A673 (cell line): ENCODE measurements around the gene DCX.

ENCODE experiments used
- EZH2 ChIP-seq: fragments of 200-600 bp; sonication (generic); IDR thresholded peaks from 2 replicates; pipeline ENCODE4 v1.6.1; 2017; ENCODE audit warnings: borderline replicate concordance, low read depth, mild to moderate bottlenecking, mixed read lengths, antibody characterized with exemption, low read length; ENCODE audit not compliant: poor library complexity, severe bottlenecking
- TF ChIP-seq, protein P1 (sequence below): fragments of 300-800, 200-600 bp; sonication (generic); conservative IDR thresholded peaks from 2 replicates; pipeline ENCODE4 v1.5.1; 2017; ENCODE audit warnings: low read depth, mild to moderate bottlenecking, antibody characterized with exemption, low read length, moderate library complexity, mixed read lengths

DNA sequence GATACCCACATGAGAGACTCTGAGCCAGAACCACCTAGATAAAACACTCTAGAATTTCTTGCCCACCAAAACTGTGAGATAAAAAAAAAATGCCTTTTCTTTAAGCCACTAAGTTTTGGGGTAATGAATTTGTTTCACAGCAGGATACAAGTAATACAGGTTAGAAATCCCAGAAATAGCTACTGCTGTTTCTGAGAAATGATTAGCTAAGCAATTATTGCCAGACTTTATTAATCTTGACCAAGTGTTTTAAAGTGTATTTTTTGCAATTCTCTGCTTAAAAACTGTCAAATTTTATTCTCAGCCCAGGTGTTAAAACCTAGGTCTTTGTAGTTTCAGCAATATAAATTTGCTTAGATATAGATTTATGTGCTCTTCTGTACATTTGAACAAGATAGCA lies 83.1 kb downstream of the DCX start:
- TF ChIP-seq, protein P1, sequence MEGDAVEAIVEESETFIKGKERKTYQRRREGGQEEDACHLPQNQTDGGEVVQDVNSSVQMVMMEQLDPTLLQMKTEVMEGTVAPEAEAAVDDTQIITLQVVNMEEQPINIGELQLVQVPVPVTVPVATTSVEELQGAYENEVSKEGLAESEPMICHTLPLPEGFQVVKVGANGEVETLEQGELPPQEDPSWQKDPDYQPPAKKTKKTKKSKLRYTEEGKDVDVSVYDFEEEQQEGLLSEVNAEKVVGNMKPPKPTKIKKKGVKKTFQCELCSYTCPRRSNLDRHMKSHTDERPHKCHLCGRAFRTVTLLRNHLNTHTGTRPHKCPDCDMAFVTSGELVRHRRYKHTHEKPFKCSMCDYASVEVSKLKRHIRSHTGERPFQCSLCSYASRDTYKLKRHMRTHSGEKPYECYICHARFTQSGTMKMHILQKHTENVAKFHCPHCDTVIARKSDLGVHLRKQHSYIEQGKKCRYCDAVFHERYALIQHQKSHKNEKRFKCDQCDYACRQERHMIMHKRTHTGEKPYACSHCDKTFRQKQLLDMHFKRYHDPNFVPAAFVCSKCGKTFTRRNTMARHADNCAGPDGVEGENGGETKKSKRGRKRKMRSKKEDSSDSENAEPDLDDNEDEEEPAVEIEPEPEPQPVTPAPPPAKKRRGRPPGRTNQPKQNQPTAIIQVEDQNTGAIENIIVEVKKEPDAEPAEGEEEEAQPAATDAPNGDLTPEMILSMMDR = no peak
- no peak for TF ChIP-seq EZH2
